Left lung (tissue), 10 donors: ENCODE measurements around the gene GANC. TPM values are rescaled to one million over a fixed set of nuclear protein-coding genes. Genes with fewer than 3 reads are reported as not detected.

Experiments used
- ATAC-seq: fragments of 200-7000 bp; cut with Tn5 transposase; one replicate; pipeline ENCODE4 v1.9.1; 2020; ENCODE audit warnings: moderate library complexity
- DNase-seq, 4 donors: peaks; one replicate each; pipeline ENCODE4 v3.0.0-alpha.2; 2013 to 2020
- H3K27ac ChIP-seq, 2 donors: fragments of 200-600 bp; sonication (generic) in 1 of 2; one replicate each; pipeline versions ENCODE4 v1.5.0 to v1.8.0; 2020 to 2021
- H3K27me3 ChIP-seq, 2 donors: fragments of 200-600 bp; sonication (generic) in 1 of 2; one replicate each; pipeline versions ENCODE4 v1.5.0 to v1.8.0; 2020 to 2021
- H3K36me3 ChIP-seq, 2 donors: fragments of 200-600 bp; sonication (generic) in 1 of 2; one replicate each; pipeline versions ENCODE4 v1.5.0 to v1.8.0; 2020 to 2021
- H3K4me1 ChIP-seq, 2 donors: fragments of 200-600 bp; one replicate each; pipeline ENCODE4 v1.8.0; 2021
- H3K4me3 ChIP-seq, 2 donors: fragments of 200-600 bp; sonication (generic) in 1 of 2; one replicate each; pipeline versions ENCODE4 v1.5.0 to v1.8.0; 2020 to 2021; ENCODE audit warnings: mild to moderate bottlenecking in 1 of 2
- H3K9me3 ChIP-seq, 2 donors: fragments of 200-600 bp; sonication (generic) in 1 of 2; one replicate each; pipeline versions ENCODE4 v1.5.0 to v1.8.0; 2020 to 2021
- intact Hi-C, 2 donors: fragments of 100-400 bp; cut with DNase I; formaldehyde crosslinking; loops; one replicate each; pipeline versions ENCODE4 v1.11.2 to v1.14.2; 2022
- polyA plus RNA-seq, 6 donors: library from polyadenylated mRNA; unstranded; fragments of 120-200 nt; gene quantifications; one replicate each; pipeline ENCODE4 v1.2.1, GENCODE V29; 2013; ENCODE audit not compliant: insufficient read length in 6 of 6
- total RNA-seq, 2 donors: library from RNA; stranded (reverse); fragmentation: NEBNext Ultra II Directional; extraction: Animal tissue kit (Norgen Biotek cat#: 25700); gene quantifications; one replicate each; pipeline ENCODE4 v1.2.1, GENCODE V29; 2021
- TF ChIP-seq, protein P1 (sequence below), 2 donors: fragments of 200-600 bp; sonication (generic) in 1 of 2; IDR thresholded peaks; one replicate each; pipeline versions ENCODE4 v1.5.0 to v1.8.0; 2021; ENCODE audit warnings: antibody characterized with exemption in 2 of 2
- donor health status: DM: no; HTN: yes; CAD: no.
- donor health status: DM: no; HTN: no; CAD: no.

GANC gene
- total and polyA plus RNA-seq, 8 donors = 30.1 to 85.3 (median 37.8) TPM

GRCh38 chr15:42401544-42402454 lies 128.8 kb downstream of the GANC start:
- DNase-seq = no peak
- no peak overlapping the region for H3K27ac ChIP-seq
- H3K4me1 ChIP-seq = no peaks in the 10 kb centered on the region
- no peak overlapping the region for H3K4me3 ChIP-seq
- intact Hi-C loops = no loop called here
- no peak for ATAC-seq
- TF ChIP-seq, protein P1, sequence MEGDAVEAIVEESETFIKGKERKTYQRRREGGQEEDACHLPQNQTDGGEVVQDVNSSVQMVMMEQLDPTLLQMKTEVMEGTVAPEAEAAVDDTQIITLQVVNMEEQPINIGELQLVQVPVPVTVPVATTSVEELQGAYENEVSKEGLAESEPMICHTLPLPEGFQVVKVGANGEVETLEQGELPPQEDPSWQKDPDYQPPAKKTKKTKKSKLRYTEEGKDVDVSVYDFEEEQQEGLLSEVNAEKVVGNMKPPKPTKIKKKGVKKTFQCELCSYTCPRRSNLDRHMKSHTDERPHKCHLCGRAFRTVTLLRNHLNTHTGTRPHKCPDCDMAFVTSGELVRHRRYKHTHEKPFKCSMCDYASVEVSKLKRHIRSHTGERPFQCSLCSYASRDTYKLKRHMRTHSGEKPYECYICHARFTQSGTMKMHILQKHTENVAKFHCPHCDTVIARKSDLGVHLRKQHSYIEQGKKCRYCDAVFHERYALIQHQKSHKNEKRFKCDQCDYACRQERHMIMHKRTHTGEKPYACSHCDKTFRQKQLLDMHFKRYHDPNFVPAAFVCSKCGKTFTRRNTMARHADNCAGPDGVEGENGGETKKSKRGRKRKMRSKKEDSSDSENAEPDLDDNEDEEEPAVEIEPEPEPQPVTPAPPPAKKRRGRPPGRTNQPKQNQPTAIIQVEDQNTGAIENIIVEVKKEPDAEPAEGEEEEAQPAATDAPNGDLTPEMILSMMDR (IDR thresholded peaks at IDR 0.05) = no peak
- peaks cover 0 to 86% of the 10 kb centered on the region in 2 donors for H3K36me3 ChIP-seq
- no peaks in the 10 kb centered on the region for H3K9me3 ChIP-seq
- no peaks in the 10 kb centered on the region for H3K27me3 ChIP-seq

GRCh38 chr15:42402455-42403205 lies 129.6 kb downstream of the GANC start:
- intact Hi-C loops = no loop called here
- H3K36me3 ChIP-seq = peaks cover 0 to 79% of the 10 kb centered on the region in 2 donors
- TF ChIP-seq, protein P1 (IDR thresholded peaks at IDR 0.05) = no peak
- H3K27ac ChIP-seq = no peak overlapping the region
- no peaks in the 10 kb centered on the region for H3K27me3 ChIP-seq
- no peak for ATAC-seq
- no peak for DNase-seq
- no peaks in the 10 kb centered on the region for H3K4me1 ChIP-seq
- H3K4me3 ChIP-seq = no peak overlapping the region
- H3K9me3 ChIP-seq = no peaks in the 10 kb centered on the region

DNA sequence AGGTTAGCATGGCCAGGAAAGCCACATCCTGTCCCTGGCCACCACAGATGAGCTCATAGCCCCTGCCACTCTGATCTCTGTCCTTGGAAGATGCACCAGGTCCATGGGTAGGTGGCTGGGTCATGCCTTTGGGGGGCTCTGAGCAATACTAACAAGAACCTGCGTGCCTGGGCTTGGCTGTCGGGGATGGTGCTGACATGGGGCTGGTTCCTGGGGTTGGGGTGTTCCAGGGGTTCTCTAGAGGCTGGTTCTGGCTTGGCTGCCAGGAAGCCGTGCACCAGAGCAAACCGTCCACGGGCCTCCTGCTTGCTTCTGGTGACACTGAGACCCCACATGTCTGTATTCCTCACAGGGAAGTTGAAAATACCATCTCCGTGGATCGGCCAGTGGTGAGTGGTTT lies 130.4 kb downstream of the GANC start:
- H3K9me3 ChIP-seq = no peaks in the 10 kb centered on the region
- TF ChIP-seq, protein P1 (IDR thresholded peaks at IDR 0.05) = no peak
- H3K27ac ChIP-seq = no peak overlapping the region
- no peak overlapping the region for H3K4me3 ChIP-seq
- DNase-seq = no peak
- intact Hi-C loops = no loop called here
- no peaks in the 10 kb centered on the region for H3K4me1 ChIP-seq
- H3K36me3 ChIP-seq = peaks cover 0 to 82% of the 10 kb centered on the region in 2 donors
- no peak for ATAC-seq
- no peaks in the 10 kb centered on the region for H3K27me3 ChIP-seq

DNA sequence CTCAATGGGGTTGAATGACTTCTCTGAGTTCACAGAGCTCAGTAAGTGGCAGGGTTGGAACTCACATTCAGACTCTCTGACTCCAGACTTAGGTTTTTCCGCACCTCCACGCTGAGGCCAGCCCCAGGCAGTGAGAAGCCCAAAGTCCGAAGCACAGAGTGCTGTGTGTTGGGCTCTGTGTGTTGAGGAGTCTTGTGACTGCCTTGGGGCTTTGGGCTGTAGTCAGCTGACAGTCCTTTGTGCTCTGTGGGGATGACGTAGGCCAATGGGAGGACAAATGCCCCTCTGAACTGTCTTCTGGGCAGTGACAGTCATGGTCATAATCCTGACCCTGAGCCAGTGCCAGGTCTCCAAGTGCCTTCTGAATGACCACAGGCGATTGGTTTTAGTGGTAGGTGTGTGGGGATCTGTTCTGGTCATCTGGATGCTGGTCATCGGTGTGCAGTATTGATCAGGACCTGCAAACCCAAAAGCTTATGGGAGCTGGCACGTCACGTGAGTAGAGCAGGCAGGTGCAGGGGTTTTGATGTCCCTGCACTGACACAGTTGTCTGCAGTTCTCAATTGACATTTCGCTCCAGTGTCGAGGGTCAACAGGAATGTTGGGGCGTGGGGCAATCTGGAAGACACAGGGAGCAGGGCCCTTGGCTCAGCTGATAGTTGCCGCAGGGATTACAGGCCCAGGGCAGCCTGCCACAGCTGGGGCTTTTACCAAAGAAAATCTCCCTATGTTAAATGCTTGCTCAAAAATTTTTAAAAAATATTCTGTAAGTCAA lies 131.6 kb downstream of the GANC start:
- no peak for ATAC-seq
- Histone ChIP-seq H3K27me3 (no peaks in the 10 kb centered on the region), H3K27ac (no peak overlapping the region), H3K4me1 (no peaks in the 10 kb centered on the region), H3K4me3 (no peak overlapping the region), H3K9me3 (no peaks in the 10 kb centered on the region), H3K36me3 (peaks cover 0 to 83% of the 10 kb centered on the region in 2 donors)
- intact Hi-C loops = no loop called here
- no peak for DNase-seq
- TF ChIP-seq, protein P1 (IDR thresholded peaks at IDR 0.05) = no peak
